Stimulated activated CD8-positive, alpha-beta memory T cell treated with anti-CD3 and anti-CD28 coated beads, Interleukin-4, amount 100 ng/mL, for 24 hours (primary cell): Measurements from ENCODE around the gene DDX41.

ENCODE experiments used
- DNase-seq: peaks from one replicate; pipeline ENCODE4 v3.0.0-alpha.2; 2020; ENCODE audit warnings: low read depth

DDX41 gene

GRCh38 chr5:177468685-177469628 lies 47.8 kb downstream of the DDX41 start:
- DNase-seq: no peak

- no peak for DNase-seq
These were observed 48.5 kb downstream of the DDX41 start for GRCh38 chr5:177468329-177468684.

- no peak for DNase-seq
These were observed 49.3 kb downstream of the DDX41 start for GRCh38 chr5:177467436-177467835.

GRCh38 chr5:177466861-177467260 lies 49.9 kb downstream of the DDX41 start:
- no peak for DNase-seq

GRCh38 chr5:177465044-177465443 lies 51.7 kb downstream of the DDX41 start:
- DNase-seq: no peak

GRCh38 chr5:177462021-177462670 lies 54.6 kb downstream of the DDX41 start:
- no peak for DNase-seq
